Caco-2 (cell line): ENCODE measurements around the gene SLC16A9. TPM values are rescaled to one million over a fixed set of nuclear protein-coding genes. Genes with fewer than 3 reads are reported as not detected.

Experiments
- BruUV-seq: library from RNA; stranded (reverse); fragments of 400-500 nt; replicated peaks from 2 replicates; lab custom pipeline; 2021; lab: Mats Ljungman, UMichigan
- CTCF ChIA-PET: fragments of 300-600 bp; sonication (Branson Sonifier 250); formaldehyde crosslinking; loops from one replicate; lab custom pipeline; 2022; ENCODE audit warnings: antibody characterized with exemption; lab: Charles Lee
- POLR2A ChIA-PET: fragments of 300-600 bp; sonication (Branson Sonifier 250); formaldehyde crosslinking; loops from one replicate; lab custom pipeline; 2022; ENCODE audit warnings: antibody characterized with exemption; lab: Charles Lee
- DNase-seq, 2 experiments: peaks; one replicate each; pipeline versions ENCODE4 v3.0.0 to v3.0.0-alpha.2; 2020 to 2022
- H3K27me3 ChIP-seq: replicated peaks from 2 replicates; pipeline ENCODE4 v1.6.0; 2011; ENCODE audit warnings: low read length; ENCODE audit not compliant: control insufficient read depth, insufficient read depth
- H3K36me3 ChIP-seq: 2 replicates; pipeline ENCODE4 v1.5.1; 2011; ENCODE audit warnings: low read length; ENCODE audit not compliant: control insufficient read depth, insufficient read depth
- H3K4me1 ChIP-seq: fragments of 250-450 bp; sonication (Bioruptor Pico); 2 replicates; pipeline ENCODE4 v1.5.1; 2020; ENCODE audit warnings: mild to moderate bottlenecking
- H3K4me3 ChIP-seq: 2 replicates; pipeline ENCODE4 v1.5.1; 2011; ENCODE audit warnings: low read depth, mild to moderate bottlenecking, control low read depth, low read length
- H3K9me3 ChIP-seq: fragments of 250-450 bp; sonication (Bioruptor Pico); 2 replicates; pipeline ENCODE4 v1.5.1; 2020; ENCODE audit warnings: mild to moderate bottlenecking, moderate library complexity
- H3K27ac Mint-ChIP-seq: one replicate; pipeline ENCODE4 v1.8.0; 2022; ENCODE audit warnings: mixed read lengths; ENCODE audit not compliant: unreplicated experiment
- H3K27me3 Mint-ChIP-seq: one replicate; pipeline ENCODE4 v1.8.0; 2022; ENCODE audit warnings: mixed read lengths; ENCODE audit not compliant: insufficient read depth, unreplicated experiment
- H3K36me3 Mint-ChIP-seq: one replicate; pipeline ENCODE4 v1.8.0; 2022; ENCODE audit warnings: mild to moderate bottlenecking, mixed read lengths; ENCODE audit not compliant: insufficient read depth, unreplicated experiment
- H3K4me1 Mint-ChIP-seq: one replicate; pipeline ENCODE4 v1.8.0; 2022; ENCODE audit warnings: low read depth, mixed read lengths; ENCODE audit not compliant: unreplicated experiment
- H3K4me3 Mint-ChIP-seq: one replicate; pipeline ENCODE4 v1.8.0; 2022; ENCODE audit warnings: mild to moderate bottlenecking, moderate library complexity, mixed read lengths; ENCODE audit not compliant: unreplicated experiment
- H3K9me3 Mint-ChIP-seq: one replicate; pipeline ENCODE4 v1.8.0; 2022; ENCODE audit warnings: mixed read lengths; ENCODE audit not compliant: unreplicated experiment
- intact Hi-C: fragments of 100-400 bp; cut with micrococcal nuclease; formaldehyde crosslinking; loops from one replicate; pipeline ENCODE4 v1.10.0; 2022; ENCODE audit not compliant: unreplicated experiment
- total RNA-seq: library from RNA; stranded (reverse); gene quantifications from 2 replicates; pipeline ENCODE4 v1.2.3, GENCODE V29; 2022
- TF ChIP-seq, protein P1 (sequence below), 2 experiments: fragments of 200-600 bp in 1 of 2; IDR thresholded peaks; 1 replicate in 1 of 2; 2 replicates in 1 of 2; pipeline versions ENCODE4 v1.5.1 to v1.8.0; 2011 to 2022; ENCODE audit warnings: antibody characterized with exemption in 1 of 2, control low read depth in 1 of 2, inconsistent platforms in 1 of 2, low read depth in 1 of 2, low read length in 1 of 2, mild to moderate bottlenecking in 1 of 2, moderate library complexity in 1 of 2; ENCODE audit not compliant: insufficient read depth in 1 of 2, severe bottlenecking in 1 of 2, unreplicated experiment in 1 of 2

SLC16A9 gene
- total RNA-seq, 1 experiment from 2014 or later: 0.45 TPM

DNA sequence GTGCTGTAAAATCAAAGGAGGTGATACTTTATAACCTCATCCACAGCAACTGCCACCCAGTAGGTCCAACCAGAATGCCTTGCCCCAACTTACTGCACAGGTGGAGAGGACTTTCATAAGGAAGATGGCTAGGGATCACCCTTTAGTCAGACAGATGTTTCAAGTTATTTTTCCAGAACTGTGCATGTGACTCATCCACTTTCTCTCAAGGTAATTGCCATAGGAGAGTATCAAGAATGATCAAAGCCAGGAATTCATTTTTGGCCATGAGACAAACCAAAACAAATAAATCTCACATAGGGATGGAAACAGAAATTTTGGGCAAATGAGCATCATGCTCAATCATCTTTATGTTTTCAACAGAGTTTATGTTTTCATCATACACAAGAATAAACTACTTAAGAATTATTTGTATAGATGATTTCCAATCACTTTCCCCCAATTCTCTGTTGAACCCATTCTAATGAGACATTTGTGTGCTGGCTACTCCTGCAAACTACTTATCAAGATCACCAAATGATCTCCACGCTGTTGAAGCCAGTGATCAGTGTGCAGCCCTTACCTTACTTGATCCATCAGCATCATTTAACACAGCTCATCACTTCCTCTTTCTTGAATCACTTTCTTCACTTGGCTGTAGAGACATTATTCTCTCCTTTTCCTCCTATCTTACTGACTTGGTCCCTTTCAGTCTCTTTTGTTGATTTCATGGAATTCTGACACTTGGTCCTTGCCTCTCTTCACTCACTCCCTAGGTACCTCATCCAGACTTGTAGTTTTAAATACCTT lies 74.0 kb downstream of the SLC16A9 start:
- ChIA-PET CTCF (interaction anchor here (2.0 kb wide), 1 partner anchor 10 kb away, joined by 6 read pairs; no protein-coding TSS in a partner anchor), POLR2A (no interaction called here)
- Mint-ChIP-seq H3K9me3 (peaks cover 12% of the 10 kb centered on the region), H3K27me3 (peaks cover 24% of the 10 kb centered on the region), H3K4me3 (no peak overlapping the region), H3K4me1 (no peaks in the 10 kb centered on the region), H3K36me3 (no peaks in the 10 kb centered on the region), H3K27ac (no peak overlapping the region)
- H3K4me3 ChIP-seq: no peak overlapping the region
- no TSS peak for BruUV-seq
- H3K36me3 ChIP-seq: no peaks in the 10 kb centered on the region
- intact Hi-C loops: no loop called here
- TF ChIP-seq, protein P1, sequence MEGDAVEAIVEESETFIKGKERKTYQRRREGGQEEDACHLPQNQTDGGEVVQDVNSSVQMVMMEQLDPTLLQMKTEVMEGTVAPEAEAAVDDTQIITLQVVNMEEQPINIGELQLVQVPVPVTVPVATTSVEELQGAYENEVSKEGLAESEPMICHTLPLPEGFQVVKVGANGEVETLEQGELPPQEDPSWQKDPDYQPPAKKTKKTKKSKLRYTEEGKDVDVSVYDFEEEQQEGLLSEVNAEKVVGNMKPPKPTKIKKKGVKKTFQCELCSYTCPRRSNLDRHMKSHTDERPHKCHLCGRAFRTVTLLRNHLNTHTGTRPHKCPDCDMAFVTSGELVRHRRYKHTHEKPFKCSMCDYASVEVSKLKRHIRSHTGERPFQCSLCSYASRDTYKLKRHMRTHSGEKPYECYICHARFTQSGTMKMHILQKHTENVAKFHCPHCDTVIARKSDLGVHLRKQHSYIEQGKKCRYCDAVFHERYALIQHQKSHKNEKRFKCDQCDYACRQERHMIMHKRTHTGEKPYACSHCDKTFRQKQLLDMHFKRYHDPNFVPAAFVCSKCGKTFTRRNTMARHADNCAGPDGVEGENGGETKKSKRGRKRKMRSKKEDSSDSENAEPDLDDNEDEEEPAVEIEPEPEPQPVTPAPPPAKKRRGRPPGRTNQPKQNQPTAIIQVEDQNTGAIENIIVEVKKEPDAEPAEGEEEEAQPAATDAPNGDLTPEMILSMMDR (IDR thresholded peaks at IDR 0.05; ENCODE audit: insufficient read depth in 1 of 2, low read depth in 1 of 2, low read length in 1 of 2, severe bottlenecking in 1 of 2, unreplicated experiment in 1 of 2): no peak
- H3K27me3 ChIP-seq: no peaks in the 10 kb centered on the region
- H3K4me1 ChIP-seq: no peaks in the 10 kb centered on the region
- no peak for DNase-seq
- no peaks in the 10 kb centered on the region; the same call in 1 of the 2 replicates for H3K9me3 ChIP-seq

DNA sequence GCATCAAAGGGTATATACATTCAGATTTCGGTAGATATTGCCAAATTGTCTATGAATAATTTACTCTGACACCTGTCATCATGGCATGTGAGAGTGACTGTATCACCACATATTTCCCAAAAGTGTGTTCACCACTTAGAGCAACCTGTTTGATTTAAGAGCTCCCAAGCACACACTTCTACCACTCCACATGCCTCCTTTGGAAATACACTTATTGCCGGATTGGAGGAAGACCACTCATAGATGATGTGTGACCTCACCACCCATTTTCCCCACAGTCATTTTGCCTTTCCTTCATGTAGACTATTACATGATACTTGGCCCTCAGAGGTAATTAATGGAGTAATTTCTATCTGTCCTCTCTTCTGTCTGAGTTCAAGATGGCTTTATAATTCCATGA lies 75.5 kb downstream of the SLC16A9 start:
- TF ChIP-seq, protein P1 (IDR thresholded peaks at IDR 0.05; ENCODE audit: insufficient read depth in 1 of 2, low read depth in 1 of 2, low read length in 1 of 2, severe bottlenecking in 1 of 2, unreplicated experiment in 1 of 2): no peak
- ChIA-PET POLR2A (no interaction called here), CTCF (interaction anchor here (2.6 kb wide), 1 partner anchor 197 kb away, joined by 7 read pairs; no protein-coding TSS in a partner anchor)
- Histone ChIP-seq H3K4me1 (no peaks in the 10 kb centered on the region), H3K4me3 (no peak overlapping the region), H3K27me3 (no peaks in the 10 kb centered on the region), H3K36me3 (no peaks in the 10 kb centered on the region), H3K9me3 (no peaks in the 10 kb centered on the region; the same call in 1 of the 2 replicates)
- Mint-ChIP-seq H3K27me3 (peaks cover 24% of the 10 kb centered on the region), H3K4me3 (no peak overlapping the region), H3K4me1 (no peaks in the 10 kb centered on the region), H3K9me3 (peaks cover 12% of the 10 kb centered on the region), H3K36me3 (no peaks in the 10 kb centered on the region), H3K27ac (no peak overlapping the region)
- no peak for DNase-seq
- intact Hi-C loops: no loop called here
- no TSS peak for BruUV-seq

DNA sequence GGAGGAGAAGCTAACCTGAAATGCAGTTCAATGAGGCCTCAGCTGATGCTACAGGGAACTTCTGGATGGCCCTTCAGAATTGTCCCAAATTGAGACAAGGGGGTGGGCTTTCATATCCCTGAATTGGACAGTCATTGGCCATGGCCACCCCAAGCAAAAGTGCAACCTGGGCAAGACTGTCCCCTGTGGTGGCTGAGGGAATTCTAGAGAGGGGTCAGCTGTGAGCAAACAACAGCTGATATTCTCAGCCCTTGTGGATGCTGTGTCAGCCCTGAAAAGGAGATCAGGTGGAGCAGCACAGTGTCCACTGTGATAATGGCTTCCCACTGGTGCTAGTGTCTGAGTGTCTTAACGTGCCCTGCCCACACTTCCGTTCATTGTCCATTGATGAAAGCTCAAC lies 76.6 kb downstream of the SLC16A9 start:
- Mint-ChIP-seq H3K4me1 (no peaks in the 10 kb centered on the region), H3K36me3 (no peaks in the 10 kb centered on the region), H3K4me3 (no peak overlapping the region), H3K27ac (no peak overlapping the region), H3K27me3 (peaks cover 24% of the 10 kb centered on the region), H3K9me3 (peaks cover 12% of the 10 kb centered on the region)
- no peaks in the 10 kb centered on the region for H3K27me3 ChIP-seq
- no TSS peak for BruUV-seq
- ChIA-PET CTCF (interaction anchor here (0.6 to 2.6 kb wide), 4 partner anchors 10 to 321 kb away, joined by 3 to 7 read pairs (median 4); no protein-coding TSS in a partner anchor), POLR2A (no interaction called here)
- no peaks in the 10 kb centered on the region; the same call in 1 of the 2 replicates for H3K9me3 ChIP-seq
- intact Hi-C loops: no loop called here
- DNase-seq: no peak
- TF ChIP-seq, protein P1 (IDR thresholded peaks at IDR 0.05; ENCODE audit: insufficient read depth in 1 of 2, low read depth in 1 of 2, low read length in 1 of 2, severe bottlenecking in 1 of 2, unreplicated experiment in 1 of 2): peak; percentile 14 to 41
- no peaks in the 10 kb centered on the region for H3K4me1 ChIP-seq
- no peak overlapping the region for H3K4me3 ChIP-seq
- H3K36me3 ChIP-seq: no peaks in the 10 kb centered on the region
